NCI-H2196 (cell line): ENCODE measurements around the gene ZNF408.
A peak's percentile ranks its signal among the peaks of the same experiment; 100 is the strongest.
"Not testable (repeated sequence)": the region's sequence is repeated elsewhere in the genome, so short reads cannot be mapped to it uniquely, and the experiment has no call there.

Source experiments
- DNase-seq: peaks from one replicate; lab custom pipeline; 2025; ENCODE audit not compliant: unreplicated experiment; lab: John Stamatoyannopoulos, UW

Gene ZNF408

GRCh38 chr11:46696212-46696558 is 4.6 kb upstream of the ZNF408 start:
- peak; percentile 91 for DNase-seq

- DNase-seq, result peak; percentile 62
Observed at GRCh38 chr11:46697303-46697702, 3.5 kb upstream of the ZNF408 start.

- no peak for DNase-seq
Observed at GRCh38 chr11:46697723-46698122, 3.1 kb upstream of the ZNF408 start.

- no peak for DNase-seq
Observed at GRCh38 chr11:46698597-46698996, 2.2 kb upstream of the ZNF408 start.

- DNase-seq, result no peak
Observed at GRCh38 chr11:46701078-46701654, 335 bp downstream of the ZNF408 start.

GRCh38 chr11:46705070-46705688 is 4.3 kb downstream of the ZNF408 start:
- no peak for DNase-seq

- DNase-seq, result no peak
Observed at GRCh38 chr11:46706886-46707285, 6.1 kb downstream of the ZNF408 start.

- not testable (repeated sequence) for DNase-seq
Observed at GRCh38 chr11:46709351-46709750, 8.5 kb downstream of the ZNF408 start.

- no peak for DNase-seq
Observed at GRCh38 chr11:46710821-46711269, 10.0 kb downstream of the ZNF408 start.

GRCh38 chr11:46711303-46711702 is 10.5 kb downstream of the ZNF408 start:
- no peak for DNase-seq

- no peak for DNase-seq
Observed at GRCh38 chr11:46712874-46713576, 12.2 kb downstream of the ZNF408 start.

- DNase-seq, result not testable (repeated sequence)
Observed at GRCh38 chr11:46717825-46718154, 17.0 kb downstream of the ZNF408 start.

GRCh38 chr11:46718155-46719019 is 17.6 kb downstream of the ZNF408 start:
- DNase-seq, result peak; percentile 28

GRCh38 chr11:46719048-46719542 is 18.3 kb downstream of the ZNF408 start, which contains the start of gene F2:
Gene F2, plus strand, starts transcription at chr11:46719213. Its CDS starts 23 bp downstream, at chr11:46719236.
- no peak for DNase-seq

- DNase-seq, result no peak
Observed at GRCh38 chr11:46719543-46720218, 18.9 kb downstream of the ZNF408 start.

GRCh38 chr11:46721286-46721685 is 20.5 kb downstream of the ZNF408 start:
- DNase-seq, result no peak

GRCh38 chr11:46722566-46723358 is 21.9 kb downstream of the ZNF408 start:
- no peak for DNase-seq

- no peak for DNase-seq
Observed at GRCh38 chr11:46723359-46723680, 22.5 kb downstream of the ZNF408 start.

GRCh38 chr11:46724088-46724487 is 23.3 kb downstream of the ZNF408 start:
- DNase-seq, result no peak
